HG03354 (cell line): ENCODE results near the gene TRMT1L.

ENCODE experiments used
- ATAC-seq: cut with Tn5 transposase; IDR thresholded peaks from one replicate; pipeline ENCODE4 v1.9.1; 2021; ENCODE audit warnings: mild to moderate bottlenecking; ENCODE audit not compliant: unreplicated experiment, poor library complexity, severe bottlenecking

Gene TRMT1L

GRCh38 chr1:185137896-185138545 lies 18.7 kb downstream of the TRMT1L start:
- no peak for ATAC-seq

GRCh38 chr1:185132534-185132933 lies 24.2 kb downstream of the TRMT1L start:
- ATAC-seq, result no peak

GRCh38 chr1:185129708-185130107 lies 27.0 kb downstream of the TRMT1L start:
- no peak for ATAC-seq

- ATAC-seq, result no peak
These were observed 44.4 kb downstream of the TRMT1L start for GRCh38 chr1:185112356-185112755.

- no peak for ATAC-seq
These were observed 44.9 kb downstream of the TRMT1L start for GRCh38 chr1:185111873-185112272.

GRCh38 chr1:185110145-185110544 lies 46.6 kb downstream of the TRMT1L start:
- no peak for ATAC-seq

- ATAC-seq, result no peak
These were observed 48.4 kb downstream of the TRMT1L start for GRCh38 chr1:185108321-185108720.

GRCh38 chr1:185105121-185105520 lies 51.6 kb downstream of the TRMT1L start:
- ATAC-seq, result no peak

- ATAC-seq, result no peak
These were observed 52.7 kb downstream of the TRMT1L start for GRCh38 chr1:185104083-185104482.

GRCh38 chr1:185096531-185096930 lies 60.2 kb downstream of the TRMT1L start:
- no peak for ATAC-seq

- no peak for ATAC-seq
These were observed 62.0 kb downstream of the TRMT1L start for GRCh38 chr1:185094761-185095160.

GRCh38 chr1:185091480-185091879 lies 65.3 kb downstream of the TRMT1L start:
- ATAC-seq, result no peak

- ATAC-seq, result no peak
These were observed 69.0 kb downstream of the TRMT1L start for GRCh38 chr1:185087746-185088145.

- ATAC-seq, result no peak
These were observed 69.7 kb downstream of the TRMT1L start for GRCh38 chr1:185087101-185087500.

GRCh38 chr1:185083818-185084217 lies 72.9 kb downstream of the TRMT1L start:
- no peak for ATAC-seq

- no peak for ATAC-seq
These were observed 76.3 kb downstream of the TRMT1L start for GRCh38 chr1:185080422-185080821.

GRCh38 chr1:185077374-185077773 lies 79.4 kb downstream of the TRMT1L start:
- ATAC-seq, result no peak

- no peak for ATAC-seq
These were observed 81.3 kb downstream of the TRMT1L start for GRCh38 chr1:185075476-185075875.

GRCh38 chr1:185074307-185074706 lies 82.4 kb downstream of the TRMT1L start:
- no peak for ATAC-seq

- no peak for ATAC-seq
These were observed 83.0 kb downstream of the TRMT1L start for GRCh38 chr1:185073725-185074124.

GRCh38 chr1:185070051-185070450 lies 86.7 kb downstream of the TRMT1L start:
- ATAC-seq, result no peak

- no peak for ATAC-seq
These were observed 87.5 kb downstream of the TRMT1L start for GRCh38 chr1:185069202-185069772.
